ENCODE measurements around the gene CFAP410. TPM values are rescaled to one million over a fixed set of nuclear protein-coding genes. Genes with fewer than 3 reads are reported as not detected.

The CFAP410 gene
- total RNA-seq, 1 experiment from 2014 or later, result 16.5 TPM

- Histone ChIP-seq H3K27me3 (replicated peaks; ENCODE audit: control insufficient read depth, insufficient read depth, low read length) (no peaks in the 10 kb centered on the region), H3K4me3 (ENCODE audit: low read depth, low read length) (no peak overlapping the region), H3K4me1 (peaks cover 20% of the 10 kb centered on the region), H3K9me3 (no peaks in the 10 kb centered on the region), H3K36me3 (ENCODE audit: control insufficient read depth, insufficient read depth, low read length) (no peaks in the 10 kb centered on the region)
- POLR2A ChIA-PET, result interaction anchor here (0.6 kb wide), 1 partner anchor 44 kb away, joined by 3 read pairs; no protein-coding TSS in a partner anchor
- Mint-ChIP-seq H3K36me3 (ENCODE audit: insufficient read depth, unreplicated experiment) (no peaks in the 10 kb centered on the region), H3K27me3 (ENCODE audit: insufficient read depth, unreplicated experiment) (no peaks in the 10 kb centered on the region), H3K4me1 (ENCODE audit: low read depth, unreplicated experiment) (no peaks in the 10 kb centered on the region), H3K9me3 (ENCODE audit: unreplicated experiment) (no peaks in the 10 kb centered on the region), H3K27ac (ENCODE audit: unreplicated experiment) (no peak overlapping the region), H3K4me3 (ENCODE audit: unreplicated experiment) (no peak overlapping the region)
- peak; percentile 72 to 81 for TF ChIP-seq CTCF (IDR thresholded peaks at IDR 0.05; ENCODE audit: insufficient read depth in 1 of 2, low read depth in 1 of 2, low read length in 1 of 2, severe bottlenecking in 1 of 2, unreplicated experiment in 1 of 2)
- CTCF ChIA-PET, result interaction anchor here (0.6 to 1.4 kb wide), 4 partner anchors 20 to 34 kb away, joined by 3 to 10 read pairs (median 4); no protein-coding TSS in a partner anchor
- intact Hi-C loops (cut with micrococcal nuclease; ENCODE audit: unreplicated experiment), result no loop called here
- DNase-seq, result peak; percentile 84 to 87
- no TSS peak for BruUV-seq (replicated peaks)
These were observed 41.5 kb downstream of the CFAP410 start for GRCh38 chr21:44297525-44298290.

- no peak for TF ChIP-seq CTCF (IDR thresholded peaks at IDR 0.05; ENCODE audit: insufficient read depth in 1 of 2, low read depth in 1 of 2, low read length in 1 of 2, severe bottlenecking in 1 of 2, unreplicated experiment in 1 of 2)
- intact Hi-C loops (cut with micrococcal nuclease; ENCODE audit: unreplicated experiment), result no loop called here
- no peaks in the 10 kb centered on the region for H3K4me1 Mint-ChIP-seq (ENCODE audit: low read depth, unreplicated experiment)
- POLR2A ChIA-PET, result no interaction called here
- Histone ChIP-seq H3K27me3 (replicated peaks; ENCODE audit: control insufficient read depth, insufficient read depth, low read length) (no peaks in the 10 kb centered on the region), H3K9me3 (no peaks in the 10 kb centered on the region), H3K4me3 (ENCODE audit: low read depth, low read length) (no peak overlapping the region), H3K4me1 (peaks cover 12% of the 10 kb centered on the region), H3K36me3 (ENCODE audit: control insufficient read depth, insufficient read depth, low read length) (no peaks in the 10 kb centered on the region)
- no peak overlapping the region for H3K4me3 Mint-ChIP-seq (ENCODE audit: unreplicated experiment)
- H3K36me3 Mint-ChIP-seq (ENCODE audit: insufficient read depth, unreplicated experiment), result no peaks in the 10 kb centered on the region
- H3K9me3 Mint-ChIP-seq (ENCODE audit: unreplicated experiment), result no peaks in the 10 kb centered on the region
- BruUV-seq (replicated peaks), result no TSS peak
- no peak overlapping the region for H3K27ac Mint-ChIP-seq (ENCODE audit: unreplicated experiment)
- CTCF ChIA-PET, result interaction anchor here (1.3 kb wide), 1 partner anchor 29 kb away, joined by 10 read pairs; no protein-coding TSS in a partner anchor
- H3K27me3 Mint-ChIP-seq (ENCODE audit: insufficient read depth, unreplicated experiment), result no peaks in the 10 kb centered on the region
- DNase-seq, result no peak
These were observed 42.3 kb downstream of the CFAP410 start for GRCh38 chr21:44296916-44297315.

GRCh38 chr21:44296103-44296519 lies 43.1 kb downstream of the CFAP410 start:
- BruUV-seq (replicated peaks), result no TSS peak
- H3K9me3 Mint-ChIP-seq (ENCODE audit: unreplicated experiment), result no peaks in the 10 kb centered on the region
- CTCF ChIA-PET, result no interaction called here
- H3K27me3 ChIP-seq (replicated peaks; ENCODE audit: control insufficient read depth, insufficient read depth, low read length), result no peaks in the 10 kb centered on the region
- no peaks in the 10 kb centered on the region for H3K36me3 Mint-ChIP-seq (ENCODE audit: insufficient read depth, unreplicated experiment)
- POLR2A ChIA-PET, result no interaction called here
- no peaks in the 10 kb centered on the region for H3K36me3 ChIP-seq (ENCODE audit: control insufficient read depth, insufficient read depth, low read length)
- no peaks in the 10 kb centered on the region for H3K27me3 Mint-ChIP-seq (ENCODE audit: insufficient read depth, unreplicated experiment)
- H3K4me3 ChIP-seq (ENCODE audit: low read depth, low read length), result no peak overlapping the region
- no peak overlapping the region for H3K27ac Mint-ChIP-seq (ENCODE audit: unreplicated experiment)
- intact Hi-C loops (cut with micrococcal nuclease; ENCODE audit: unreplicated experiment), result no loop called here
- peaks cover 5% of the 10 kb centered on the region; the same call in 1 of the 2 replicates for H3K4me1 ChIP-seq
- no peaks in the 10 kb centered on the region for H3K4me1 Mint-ChIP-seq (ENCODE audit: low read depth, unreplicated experiment)
- no peak for TF ChIP-seq CTCF (IDR thresholded peaks at IDR 0.05; ENCODE audit: insufficient read depth in 1 of 2, low read depth in 1 of 2, low read length in 1 of 2, severe bottlenecking in 1 of 2, unreplicated experiment in 1 of 2)
- H3K9me3 ChIP-seq, result no peaks in the 10 kb centered on the region
- H3K4me3 Mint-ChIP-seq (ENCODE audit: unreplicated experiment), result no peak overlapping the region
- DNase-seq, result no peak

Data from Caco-2 (cell line).